Measurements from ENCODE around the gene WDR91.

Gene WDR91

GRCh38 chr7:135158874-135159273, 52.5 kb downstream of the WDR91 start:
- no peak for DNase-seq

GRCh38 chr7:135158141-135158655, 53.1 kb downstream of the WDR91 start:
- no peak for DNase-seq

- DNase-seq: no peak
These were observed 55.0 kb downstream of the WDR91 start for GRCh38 chr7:135156290-135156689.

- DNase-seq: no peak
These were observed 56.6 kb downstream of the WDR91 start for GRCh38 chr7:135154734-135155133.

GRCh38 chr7:135152442-135152841, 58.9 kb downstream of the WDR91 start:
- no peak for DNase-seq

GRCh38 chr7:135151533-135151932, 59.8 kb downstream of the WDR91 start:
- no peak for DNase-seq

GRCh38 chr7:135151132-135151531, 60.2 kb downstream of the WDR91 start:
- no peak for DNase-seq

- DNase-seq: no peak
These were observed 61.1 kb downstream of the WDR91 start for GRCh38 chr7:135150072-135150782.

GRCh38 chr7:135147899-135148721, 63.2 kb downstream of the WDR91 start, which contains the start of gene TMEM140:
Gene TMEM140, plus strand, starts transcription at chr7:135148072. Its CDS starts 16,370 bp downstream, at chr7:135164442.
- DNase-seq: no peak

- no peak for DNase-seq
These were observed 63.9 kb downstream of the WDR91 start for GRCh38 chr7:135147341-135147898.

- DNase-seq: no peak
These were observed 67.2 kb downstream of the WDR91 start for GRCh38 chr7:135143885-135144668.
